Caco-2 (cell line): Measurements from ENCODE around the gene ADAMTS1. TPM values are rescaled to one million over a fixed set of nuclear protein-coding genes. Genes with fewer than 3 reads are reported as not detected.

Experiments
- BruUV-seq: library from RNA; stranded (reverse); fragments of 400-500 nt; replicated peaks from 2 replicates; lab custom pipeline; 2021; lab: Mats Ljungman, UMichigan
- CTCF ChIA-PET: fragments of 300-600 bp; sonication (Branson Sonifier 250); formaldehyde crosslinking; loops from one replicate; lab custom pipeline; 2022; ENCODE audit warnings: antibody characterized with exemption; lab: Charles Lee
- POLR2A ChIA-PET: fragments of 300-600 bp; sonication (Branson Sonifier 250); formaldehyde crosslinking; loops from one replicate; lab custom pipeline; 2022; ENCODE audit warnings: antibody characterized with exemption; lab: Charles Lee
- DNase-seq, 2 experiments: peaks; one replicate each; pipeline versions ENCODE4 v3.0.0 to v3.0.0-alpha.2; 2020 to 2022
- H3K27me3 ChIP-seq: replicated peaks from 2 replicates; pipeline ENCODE4 v1.6.0; 2011; ENCODE audit warnings: low read length; ENCODE audit not compliant: control insufficient read depth, insufficient read depth
- H3K36me3 ChIP-seq: 2 replicates; pipeline ENCODE4 v1.5.1; 2011; ENCODE audit warnings: low read length; ENCODE audit not compliant: control insufficient read depth, insufficient read depth
- H3K4me1 ChIP-seq: fragments of 250-450 bp; sonication (Bioruptor Pico); 2 replicates; pipeline ENCODE4 v1.5.1; 2020; ENCODE audit warnings: mild to moderate bottlenecking
- H3K4me3 ChIP-seq: 2 replicates; pipeline ENCODE4 v1.5.1; 2011; ENCODE audit warnings: low read depth, mild to moderate bottlenecking, control low read depth, low read length
- H3K9me3 ChIP-seq: fragments of 250-450 bp; sonication (Bioruptor Pico); 2 replicates; pipeline ENCODE4 v1.5.1; 2020; ENCODE audit warnings: mild to moderate bottlenecking, moderate library complexity
- H3K27ac Mint-ChIP-seq: one replicate; pipeline ENCODE4 v1.8.0; 2022; ENCODE audit warnings: mixed read lengths; ENCODE audit not compliant: unreplicated experiment
- H3K27me3 Mint-ChIP-seq: one replicate; pipeline ENCODE4 v1.8.0; 2022; ENCODE audit warnings: mixed read lengths; ENCODE audit not compliant: insufficient read depth, unreplicated experiment
- H3K36me3 Mint-ChIP-seq: one replicate; pipeline ENCODE4 v1.8.0; 2022; ENCODE audit warnings: mild to moderate bottlenecking, mixed read lengths; ENCODE audit not compliant: insufficient read depth, unreplicated experiment
- H3K4me1 Mint-ChIP-seq: one replicate; pipeline ENCODE4 v1.8.0; 2022; ENCODE audit warnings: low read depth, mixed read lengths; ENCODE audit not compliant: unreplicated experiment
- H3K4me3 Mint-ChIP-seq: one replicate; pipeline ENCODE4 v1.8.0; 2022; ENCODE audit warnings: mild to moderate bottlenecking, moderate library complexity, mixed read lengths; ENCODE audit not compliant: unreplicated experiment
- H3K9me3 Mint-ChIP-seq: one replicate; pipeline ENCODE4 v1.8.0; 2022; ENCODE audit warnings: mixed read lengths; ENCODE audit not compliant: unreplicated experiment
- intact Hi-C: fragments of 100-400 bp; cut with micrococcal nuclease; formaldehyde crosslinking; loops from one replicate; pipeline ENCODE4 v1.10.0; 2022; ENCODE audit not compliant: unreplicated experiment
- total RNA-seq: library from RNA; stranded (reverse); gene quantifications from 2 replicates; pipeline ENCODE4 v1.2.3, GENCODE V29; 2022
- TF ChIP-seq, protein P1 (sequence below), 2 experiments: fragments of 200-600 bp in 1 of 2; IDR thresholded peaks; 1 replicate in 1 of 2; 2 replicates in 1 of 2; pipeline versions ENCODE4 v1.5.1 to v1.8.0; 2011 to 2022; ENCODE audit warnings: antibody characterized with exemption in 1 of 2, control low read depth in 1 of 2, inconsistent platforms in 1 of 2, low read depth in 1 of 2, low read length in 1 of 2, mild to moderate bottlenecking in 1 of 2, moderate library complexity in 1 of 2; ENCODE audit not compliant: insufficient read depth in 1 of 2, severe bottlenecking in 1 of 2, unreplicated experiment in 1 of 2

Gene ADAMTS1
- total RNA-seq, 1 experiment from 2014 or later: not detected

DNA sequence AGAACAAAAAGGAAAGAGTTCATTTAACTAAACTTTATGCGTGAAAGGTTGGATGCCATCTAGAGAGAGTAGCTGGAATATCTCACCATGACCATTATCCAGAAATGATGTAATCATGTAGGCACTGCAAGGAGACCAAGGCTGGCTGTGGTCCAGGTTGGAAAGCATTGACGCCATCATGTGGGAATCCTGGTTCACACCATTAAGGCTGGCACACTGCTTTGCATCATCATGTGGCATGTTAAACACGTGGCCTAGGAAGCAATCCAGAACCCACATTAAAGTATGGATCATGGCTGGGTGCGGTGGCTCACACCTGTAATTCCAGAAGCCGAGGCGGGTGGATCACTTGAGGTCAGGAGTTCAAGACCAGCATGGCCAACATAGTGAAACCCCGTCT lies 4.3 kb downstream of the ADAMTS1 start:
- intact Hi-C loops: no loop called here
- Mint-ChIP-seq H3K9me3 (peaks cover 10% of the 10 kb centered on the region), H3K4me1 (no peaks in the 10 kb centered on the region), H3K27me3 (no peaks in the 10 kb centered on the region), H3K4me3 (no peak overlapping the region), H3K36me3 (no peaks in the 10 kb centered on the region), H3K27ac (no peak overlapping the region)
- ChIA-PET CTCF (no interaction called here), POLR2A (no interaction called here)
- DNase-seq: no peak
- H3K9me3 ChIP-seq: no peaks in the 10 kb centered on the region
- no peaks in the 10 kb centered on the region for H3K36me3 ChIP-seq
- TF ChIP-seq, protein P1, sequence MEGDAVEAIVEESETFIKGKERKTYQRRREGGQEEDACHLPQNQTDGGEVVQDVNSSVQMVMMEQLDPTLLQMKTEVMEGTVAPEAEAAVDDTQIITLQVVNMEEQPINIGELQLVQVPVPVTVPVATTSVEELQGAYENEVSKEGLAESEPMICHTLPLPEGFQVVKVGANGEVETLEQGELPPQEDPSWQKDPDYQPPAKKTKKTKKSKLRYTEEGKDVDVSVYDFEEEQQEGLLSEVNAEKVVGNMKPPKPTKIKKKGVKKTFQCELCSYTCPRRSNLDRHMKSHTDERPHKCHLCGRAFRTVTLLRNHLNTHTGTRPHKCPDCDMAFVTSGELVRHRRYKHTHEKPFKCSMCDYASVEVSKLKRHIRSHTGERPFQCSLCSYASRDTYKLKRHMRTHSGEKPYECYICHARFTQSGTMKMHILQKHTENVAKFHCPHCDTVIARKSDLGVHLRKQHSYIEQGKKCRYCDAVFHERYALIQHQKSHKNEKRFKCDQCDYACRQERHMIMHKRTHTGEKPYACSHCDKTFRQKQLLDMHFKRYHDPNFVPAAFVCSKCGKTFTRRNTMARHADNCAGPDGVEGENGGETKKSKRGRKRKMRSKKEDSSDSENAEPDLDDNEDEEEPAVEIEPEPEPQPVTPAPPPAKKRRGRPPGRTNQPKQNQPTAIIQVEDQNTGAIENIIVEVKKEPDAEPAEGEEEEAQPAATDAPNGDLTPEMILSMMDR (IDR thresholded peaks at IDR 0.05; ENCODE audit: insufficient read depth in 1 of 2, low read depth in 1 of 2, low read length in 1 of 2, severe bottlenecking in 1 of 2, unreplicated experiment in 1 of 2): no peak
- H3K4me1 ChIP-seq: no peaks in the 10 kb centered on the region
- no peak overlapping the region for H3K4me3 ChIP-seq
- no peaks in the 10 kb centered on the region for H3K27me3 ChIP-seq
- BruUV-seq: no TSS peak

DNA sequence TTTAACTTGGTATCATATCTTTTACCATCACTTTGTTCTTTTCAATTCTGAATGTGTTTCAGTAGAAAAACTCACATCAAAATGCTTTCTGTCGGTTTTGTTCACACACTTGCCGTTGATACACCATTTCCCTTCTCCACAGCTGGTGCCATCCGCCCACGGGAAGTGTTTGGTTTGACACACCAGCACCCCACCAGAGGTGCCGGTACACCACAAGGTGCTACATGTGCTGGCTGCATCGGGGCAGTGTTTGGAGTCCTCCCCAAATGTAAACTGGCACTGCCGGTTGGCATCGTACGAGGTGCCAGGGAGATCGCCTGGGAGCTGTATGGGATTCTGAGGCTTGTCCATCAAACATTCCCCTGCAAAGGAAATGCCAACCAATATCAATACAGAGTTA lies 5.0 kb downstream of the ADAMTS1 start:
- BruUV-seq: no TSS peak
- H3K36me3 ChIP-seq: no peaks in the 10 kb centered on the region
- CTCF ChIA-PET: no interaction called here

DNA sequence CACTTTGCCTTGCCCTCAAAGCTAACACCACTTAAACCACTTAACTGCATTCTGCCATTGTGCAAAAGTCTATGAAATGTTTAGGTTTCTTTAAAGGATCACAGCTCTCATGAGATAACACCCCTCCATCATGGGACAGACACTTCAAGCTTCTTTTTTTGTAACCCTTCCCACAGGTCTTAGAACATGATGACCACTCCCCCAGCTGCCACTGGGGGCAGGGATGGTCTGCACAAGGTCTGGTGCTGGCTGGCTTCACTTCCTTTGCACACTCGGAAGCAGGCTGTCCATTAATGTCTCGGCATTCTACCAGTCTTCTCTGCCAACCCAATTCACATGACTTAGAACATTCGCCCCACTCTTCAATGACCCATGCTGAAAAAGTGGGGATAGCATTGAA lies 7.7 kb downstream of the ADAMTS1 start:
- Mint-ChIP-seq H3K9me3 (peaks cover 6% of the 10 kb centered on the region), H3K4me1 (no peaks in the 10 kb centered on the region), H3K27me3 (no peaks in the 10 kb centered on the region), H3K4me3 (no peak overlapping the region), H3K27ac (no peak overlapping the region), H3K36me3 (no peaks in the 10 kb centered on the region)
- H3K4me3 ChIP-seq: no peak overlapping the region
- DNase-seq: no peak
- POLR2A ChIA-PET: no interaction called here
- H3K27me3 ChIP-seq: no peaks in the 10 kb centered on the region
- intact Hi-C loops: no loop called here
- H3K4me1 ChIP-seq: no peaks in the 10 kb centered on the region
- H3K36me3 ChIP-seq: no peaks in the 10 kb centered on the region
- CTCF ChIA-PET: no interaction called here
- no TSS peak for BruUV-seq
- TF ChIP-seq, protein P1 (IDR thresholded peaks at IDR 0.05; ENCODE audit: insufficient read depth in 1 of 2, low read depth in 1 of 2, low read length in 1 of 2, severe bottlenecking in 1 of 2, unreplicated experiment in 1 of 2): no peak
- H3K9me3 ChIP-seq: no peaks in the 10 kb centered on the region

More for the DNA sequence above, 5.0 kb downstream of the ADAMTS1 start:
- Histone ChIP-seq H3K4me1 (no peaks in the 10 kb centered on the region), H3K4me3 (no peak overlapping the region), H3K27me3 (no peaks in the 10 kb centered on the region), H3K9me3 (no peaks in the 10 kb centered on the region)
- no peak overlapping the region for H3K27ac Mint-ChIP-seq
- intact Hi-C loops: no loop called here
- TF ChIP-seq, protein P1 (IDR thresholded peaks at IDR 0.05; ENCODE audit: insufficient read depth in 1 of 2, low read depth in 1 of 2, low read length in 1 of 2, severe bottlenecking in 1 of 2, unreplicated experiment in 1 of 2): no peak
- H3K36me3 Mint-ChIP-seq: no peaks in the 10 kb centered on the region
- peaks cover 6% of the 10 kb centered on the region for H3K9me3 Mint-ChIP-seq
- POLR2A ChIA-PET: no interaction called here
- no peaks in the 10 kb centered on the region for H3K27me3 Mint-ChIP-seq
- H3K4me1 Mint-ChIP-seq: no peaks in the 10 kb centered on the region
- no peak for DNase-seq
- H3K4me3 Mint-ChIP-seq: no peak overlapping the region
